ENCODE data around the gene PTPRN2.
"Not testable (repeated sequence)": the region's sequence is repeated elsewhere in the genome, so short reads cannot be mapped to it uniquely, and the experiment has no call there.

Gene PTPRN2

GRCh38 chr7:157701395-157702180, 886.0 kb downstream of the PTPRN2 start:
- not testable (repeated sequence) for H3K4me3 Mint-ChIP-seq; ATAC-seq (replicated peaks); H3K36me3 Mint-ChIP-seq (ENCODE audit: insufficient read depth); H3K27ac Mint-ChIP-seq; DNase-seq; H3K9me3 Mint-ChIP-seq; H3K4me1 Mint-ChIP-seq (ENCODE audit: low read depth in 2 of 2)
- H3K27me3 Mint-ChIP-seq: peaks cover 18 to 63% of the 10 kb centered on the region in 2 donors

GRCh38 chr7:157700231-157701005, 887.2 kb downstream of the PTPRN2 start:
- no peaks in the 10 kb centered on the region for H3K4me1 Mint-ChIP-seq (ENCODE audit: low read depth in 2 of 2)
- no peak overlapping the region for H3K27ac Mint-ChIP-seq
- H3K36me3 Mint-ChIP-seq (ENCODE audit: insufficient read depth): no peaks in the 10 kb centered on the region
- no peak for DNase-seq
- no peak for ATAC-seq (replicated peaks)
- no peaks in the 10 kb centered on the region for H3K9me3 Mint-ChIP-seq
- H3K4me3 Mint-ChIP-seq: no peak overlapping the region
- H3K27me3 Mint-ChIP-seq: peaks cover 18 to 51% of the 10 kb centered on the region in 2 donors

GRCh38 chr7:157699357-157700013, 888.1 kb downstream of the PTPRN2 start:
- Mint-ChIP-seq H3K27me3 (peaks cover 18 to 47% of the 10 kb centered on the region in 2 donors), H3K4me1 (ENCODE audit: low read depth in 2 of 2) (no peaks in the 10 kb centered on the region), H3K27ac (no peak overlapping the region), H3K36me3 (ENCODE audit: insufficient read depth) (no peaks in the 10 kb centered on the region), H3K9me3 (no peaks in the 10 kb centered on the region), H3K4me3 (no peak overlapping the region)
- ATAC-seq (replicated peaks) (no peak), DNase-seq (no peak)

GRCh38 chr7:157697287-157697686, 890.3 kb downstream of the PTPRN2 start:
- H3K4me3 Mint-ChIP-seq; ATAC-seq (replicated peaks); H3K36me3 Mint-ChIP-seq (ENCODE audit: insufficient read depth); H3K9me3 Mint-ChIP-seq; H3K27ac Mint-ChIP-seq; DNase-seq; H3K4me1 Mint-ChIP-seq (ENCODE audit: low read depth in 2 of 2): not testable (repeated sequence)
- peaks cover 11 to 37% of the 10 kb centered on the region in 2 donors for H3K27me3 Mint-ChIP-seq

GRCh38 chr7:157695609-157696008, 892.0 kb downstream of the PTPRN2 start:
- not testable (repeated sequence) for H3K36me3 Mint-ChIP-seq (ENCODE audit: insufficient read depth); ATAC-seq (replicated peaks); H3K4me3 Mint-ChIP-seq; H3K4me1 Mint-ChIP-seq (ENCODE audit: low read depth in 2 of 2); DNase-seq; H3K9me3 Mint-ChIP-seq; H3K27ac Mint-ChIP-seq
- peaks cover 17 to 24% of the 10 kb centered on the region in 2 donors for H3K27me3 Mint-ChIP-seq

- no peaks in the 10 kb centered on the region for H3K36me3 Mint-ChIP-seq (ENCODE audit: insufficient read depth)
- H3K4me3 Mint-ChIP-seq: peak overlapping the region in 1 of 2 donors; percentile 44
- no peak overlapping the region for H3K27ac Mint-ChIP-seq
- H3K9me3 Mint-ChIP-seq: no peaks in the 10 kb centered on the region
- peaks cover 2 to 4% of the 10 kb centered on the region in 2 donors for H3K4me1 Mint-ChIP-seq (ENCODE audit: low read depth in 2 of 2)
- no peak for DNase-seq
- ATAC-seq (replicated peaks): no peak
- H3K27me3 Mint-ChIP-seq: peaks cover 17 to 27% of the 10 kb centered on the region in 2 donors
Observed at GRCh38 chr7:157694376-157694665, 893.3 kb downstream of the PTPRN2 start.

GRCh38 chr7:157693521-157694375, 893.9 kb downstream of the PTPRN2 start:
- Mint-ChIP-seq H3K9me3 (no peaks in the 10 kb centered on the region), H3K4me1 (ENCODE audit: low read depth in 2 of 2) (peaks cover 2 to 4% of the 10 kb centered on the region in 2 donors), H3K36me3 (ENCODE audit: insufficient read depth) (no peaks in the 10 kb centered on the region), H3K27ac (no peak overlapping the region), H3K4me3 (peak overlapping the region in 1 of 2 donors; percentile 44), H3K27me3 (peaks cover 17 to 28% of the 10 kb centered on the region in 2 donors)
- DNase-seq (no peak), ATAC-seq (replicated peaks) (no peak)

GRCh38 chr7:157693071-157693520, 894.5 kb downstream of the PTPRN2 start:
- Mint-ChIP-seq H3K27me3 (peaks cover 23 to 34% of the 10 kb centered on the region in 2 donors), H3K36me3 (ENCODE audit: insufficient read depth) (no peaks in the 10 kb centered on the region), H3K4me1 (ENCODE audit: low read depth in 2 of 2) (peaks cover 2 to 4% of the 10 kb centered on the region in 2 donors), H3K27ac (no peak overlapping the region), H3K4me3 (no peak overlapping the region), H3K9me3 (no peaks in the 10 kb centered on the region)
- DNase-seq: no peak
- ATAC-seq (replicated peaks): no peak

GRCh38 chr7:157692460-157693011, 895.1 kb downstream of the PTPRN2 start:
- ATAC-seq (replicated peaks) (no peak), DNase-seq (no peak)
- H3K9me3 Mint-ChIP-seq: no peaks in the 10 kb centered on the region
- peaks cover 2 to 4% of the 10 kb centered on the region in 2 donors for H3K4me1 Mint-ChIP-seq (ENCODE audit: low read depth in 2 of 2)
- no peaks in the 10 kb centered on the region for H3K36me3 Mint-ChIP-seq (ENCODE audit: insufficient read depth)
- H3K27ac Mint-ChIP-seq: no peak overlapping the region
- peaks cover 28 to 39% of the 10 kb centered on the region in 2 donors for H3K27me3 Mint-ChIP-seq
- H3K4me3 Mint-ChIP-seq: no peak overlapping the region

GRCh38 chr7:157691586-157692459, 895.8 kb downstream of the PTPRN2 start:
- Mint-ChIP-seq H3K4me1 (ENCODE audit: low read depth in 2 of 2) (peaks cover 2 to 4% of the 10 kb centered on the region in 2 donors), H3K27ac (no peak overlapping the region), H3K36me3 (ENCODE audit: insufficient read depth) (no peaks in the 10 kb centered on the region), H3K4me3 (peak overlapping the region; percentile 41 to 45), H3K9me3 (no peaks in the 10 kb centered on the region), H3K27me3 (peaks cover 35 to 47% of the 10 kb centered on the region in 2 donors)
- DNase-seq (no peak), ATAC-seq (replicated peaks) (no peak)

- ATAC-seq (replicated peaks) (no peak), DNase-seq (no peak)
- Mint-ChIP-seq H3K4me3 (peak overlapping the region; percentile 41 to 45), H3K27ac (no peak overlapping the region), H3K4me1 (ENCODE audit: low read depth in 2 of 2) (peaks cover 2 to 4% of the 10 kb centered on the region in 2 donors), H3K9me3 (no peaks in the 10 kb centered on the region), H3K27me3 (peaks cover 43 to 55% of the 10 kb centered on the region in 2 donors), H3K36me3 (ENCODE audit: insufficient read depth) (no peaks in the 10 kb centered on the region)
Observed at GRCh38 chr7:157690833-157691585, 896.6 kb downstream of the PTPRN2 start.

Measured in effector memory CD8-positive, alpha-beta T cell (primary cell).